HepG2 (cell line): ENCODE measurements around the gene SELENOS. TPM values are rescaled to one million over a fixed set of nuclear protein-coding genes. Genes with fewer than 3 reads are reported as not detected.

ENCODE experiments used
- ATAC-seq: fragments of 200-7000 bp; cut with Tn5 transposase; 3 replicates; pipeline ENCODE4 v1.9.1; 2020; ENCODE audit warnings: mild to moderate bottlenecking, moderate library complexity
- BruUV-seq: library from RNA; stranded (reverse); fragments of 400-500 nt; replicated peaks from 2 replicates; lab custom pipeline; 2021; lab: Mats Ljungman, UMichigan
- CTCF ChIA-PET: fragments of 300-600 bp; formaldehyde crosslinking; extraction: SDS; loops from one replicate; lab custom pipeline; 2021; ENCODE audit warnings: low total read pairs, inconsistent platforms, low intra/inter-chr PET ratio; lab: Yijun Ruan, JAX
- POLR2A ChIA-PET: fragments of 350-600 bp; sonication (Branson Sonifier 250); formaldehyde crosslinking; loops from one replicate; lab custom pipeline; 2020; ENCODE audit warnings: antibody characterized with exemption, inconsistent platforms; lab: Yijun Ruan, JAX
- DNase-seq: peaks from one replicate; pipeline ENCODE4 v3.0.0-alpha.2; 2015; ENCODE audit warnings: low spot score
- FAIRE-seq: peaks from 3 replicates; lab custom pipeline; 2011; peaks lifted over from hg19 to GRCh38; lab: Jason Lieb, UNC
- H2AFZ ChIP-seq: one replicate; pipeline ENCODE4 v1.6.1; 2011; ENCODE audit warnings: low read length, inconsistent platforms
- H3K27ac ChIP-seq: fragments of 300-600 bp; 3 replicates; pipeline ENCODE4 v1.8.0; 2011; ENCODE audit warnings: mixed run types, mild to moderate bottlenecking, mixed read lengths, low read length, inconsistent platforms; ENCODE audit not compliant: insufficient read depth; ENCODE audit errors: extremely low read length
- H3K27me3 ChIP-seq, 2 experiments: fragments of 200-600 bp in 1 of 2; 2 replicates in 1 of 2; 3 replicates in 1 of 2; pipeline versions ENCODE4 v1.6.0 to v1.8.0; 2011; ENCODE audit warnings: low read length in 2 of 2, mild to moderate bottlenecking in 2 of 2, moderate library complexity in 2 of 2, inconsistent platforms in 1 of 2; ENCODE audit not compliant: insufficient read depth in 2 of 2, control insufficient read depth in 1 of 2
- H3K36me3 ChIP-seq, 2 experiments: fragments of 200-600 bp in 1 of 2; replicated peaks in 1 of 2; 2 replicates in 1 of 2; 3 replicates in 1 of 2; pipeline versions ENCODE4 v1.5.1 to v1.8.0; 2011; ENCODE audit warnings: low read length in 2 of 2, inconsistent platforms in 1 of 2; ENCODE audit not compliant: insufficient read depth in 2 of 2, control insufficient read depth in 1 of 2
- H3K4me1 ChIP-seq: 2 replicates; pipeline ENCODE4 v1.5.1; 2012; ENCODE audit warnings: low read length, inconsistent platforms; ENCODE audit not compliant: insufficient read depth
- H3K4me2 ChIP-seq: 2 replicates; pipeline ENCODE4 v1.6.0; 2011; ENCODE audit warnings: low read depth, low read length, inconsistent platforms
- H3K4me3 ChIP-seq, 3 experiments: fragments of 200-600 bp in 1 of 3; sonication (generic), shearing (Covaris generic) in 1 of 3; replicated peaks in 1 of 3; 2 replicates each; pipeline ENCODE4 v1.5.1; 2011 to 2016; ENCODE audit warnings: low read length in 3 of 3, inconsistent platforms in 2 of 3, low read depth in 2 of 3, mild to moderate bottlenecking in 2 of 3, control low read depth in 1 of 3, mixed read lengths in 1 of 3; ENCODE audit not compliant: insufficient read depth in 1 of 3
- H3K79me2 ChIP-seq: one replicate; pipeline ENCODE4 v1.6.1; 2011; ENCODE audit warnings: low read length, inconsistent platforms; ENCODE audit not compliant: insufficient read depth
- H3K9ac ChIP-seq: 2 replicates; pipeline ENCODE4 v1.6.0; 2011; ENCODE audit warnings: mild to moderate bottlenecking, low read depth, low read length, inconsistent platforms; ENCODE audit not compliant: insufficient read depth
- H3K9me3 ChIP-seq: 2 replicates; pipeline ENCODE4 v1.5.1; 2012; ENCODE audit warnings: mild to moderate bottlenecking, low read length
- H4K20me1 ChIP-seq: 2 replicates; pipeline ENCODE4 v1.6.0; 2011; ENCODE audit warnings: inconsistent platforms, mild to moderate bottlenecking, low read length, moderate library complexity; ENCODE audit not compliant: insufficient read depth
- GATAD2A ChIP-seq: IDR thresholded peaks from 2 replicates; pipeline ENCODE4 v1.6.1; 2016
- TAF1 ChIP-seq: sonication (generic); formaldehyde crosslinking; IDR thresholded peaks from 2 replicates; pipeline ENCODE4 v1.4.0; 2020; ENCODE audit warnings: missing genetic modification reagents
- ZC3H4 ChIP-seq: sonication (generic); formaldehyde crosslinking; IDR thresholded peaks from 2 replicates; pipeline ENCODE4 v1.4.0; 2020; ENCODE audit warnings: missing genetic modification reagents, borderline replicate concordance
- ZNF878 ChIP-seq: sonication (generic); formaldehyde crosslinking; IDR thresholded peaks from 2 replicates; pipeline ENCODE4 v1.8.1; 2023; ENCODE audit warnings: mild to moderate bottlenecking, missing genetic modification reagents, moderate library complexity
- WGBS: methylation state at CpG from one replicate; pipeline ENCODE4 v1.1.6; 2017; ENCODE audit warnings: low lambda C conversion rate; 5-methylcytosine and 5-hydroxymethylcytosine counted together
- in situ Hi-C: cut with HindIII; loops from 2 replicates; pipeline ENCODE4 v1.10.0; 2017; ENCODE audit warnings: low pct_unique_long_range_greater_than_20kb; ENCODE audit not compliant: extremely low pct_ligation_motif_present
- intact Hi-C: fragments of 100-400 bp; cut with micrococcal nuclease; formaldehyde crosslinking; loops from one replicate; pipeline ENCODE4 v1.10.0; 2022; ENCODE audit not compliant: unreplicated experiment
- polyA plus RNA-seq, 8 experiments: library from polyadenylated mRNA; depleted of rRNA in 3 of 8; stranded (reverse) in 7 of 8; unstranded in 1 of 8; fragments of >200 nt; fragmentation: Illumina TruSeq in 4 of 8; extraction: Trizol in 4 of 8; gene quantifications; 2 replicates each; pipeline versions ENCODE4 v1.2.1 to v1.2.3, GENCODE V29; 2011 to 2016; ENCODE audit warnings: low read depth in 4 of 8, missing spikeins in 1 of 8, mixed read lengths in 1 of 8; ENCODE audit not compliant: insufficient read depth in 1 of 8
- total RNA-seq, 5 experiments: library from RNA; depleted of rRNA; stranded (reverse); fragments of >200 nt; fragmentation: Illumina TruSeq; extraction: Trizol; gene quantifications; 2 replicates each; pipeline ENCODE4 v1.2.3, GENCODE V29; 2016; ENCODE audit warnings: low read depth in 1 of 5
- TF ChIP-seq, protein P1 (sequence below): sonication (generic); formaldehyde crosslinking; conservative IDR thresholded peaks from 2 replicates; pipeline ENCODE4 v1.8.0; 2022; ENCODE audit warnings: missing genetic modification reagents

The SELENOS gene
- total and polyA plus RNA-seq, 2 of the 13 experiments (the other 11 are each of a cell fraction or from before 2014, with no cell fraction given), result 63.0 to 66.1 TPM

DNA sequence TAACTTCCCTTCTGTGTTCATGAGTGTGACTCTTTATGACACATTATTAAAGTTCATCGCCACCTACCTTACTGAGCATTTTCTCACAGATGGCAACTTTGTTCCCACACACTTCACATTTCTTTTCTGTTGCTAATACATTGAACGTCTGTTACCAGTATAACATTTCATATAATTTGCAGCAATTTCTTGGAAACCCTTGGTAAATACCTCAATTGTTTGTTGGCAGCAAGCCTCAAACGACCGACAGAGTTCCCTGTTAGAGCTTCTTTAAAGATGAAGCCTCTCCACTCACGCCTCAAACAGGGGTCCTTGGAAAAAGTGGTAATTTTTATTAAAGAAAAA is 22.3 kb downstream of the SELENOS start:
- CTCF ChIA-PET, result no interaction called here
- H2AFZ ChIP-seq, result no peak overlapping the region
- in situ Hi-C loops, result loop anchor here (5.0 to 25.0 kb wide), 4 partner anchors 170 to 593 kb away; partner anchors contain the start of gene LRRK1

More for the DNA sequence above, 22.3 kb downstream of the SELENOS start:
- DNase-seq (no peak), FAIRE-seq (no peak), ATAC-seq (no peak)
- peaks cover 9% of the 10 kb centered on the region for H4K20me1 ChIP-seq
- H3K36me3 ChIP-seq, result no peaks in the 10 kb centered on the region
- peaks cover 10% of the 10 kb centered on the region for H3K79me2 ChIP-seq
- TF ChIP-seq GATAD2A (CRISPR knock-in tag), result no peak
- TF ChIP-seq ZNF878 (CRISPR knock-in tag), result no peak
- TF ChIP-seq, protein P1, sequence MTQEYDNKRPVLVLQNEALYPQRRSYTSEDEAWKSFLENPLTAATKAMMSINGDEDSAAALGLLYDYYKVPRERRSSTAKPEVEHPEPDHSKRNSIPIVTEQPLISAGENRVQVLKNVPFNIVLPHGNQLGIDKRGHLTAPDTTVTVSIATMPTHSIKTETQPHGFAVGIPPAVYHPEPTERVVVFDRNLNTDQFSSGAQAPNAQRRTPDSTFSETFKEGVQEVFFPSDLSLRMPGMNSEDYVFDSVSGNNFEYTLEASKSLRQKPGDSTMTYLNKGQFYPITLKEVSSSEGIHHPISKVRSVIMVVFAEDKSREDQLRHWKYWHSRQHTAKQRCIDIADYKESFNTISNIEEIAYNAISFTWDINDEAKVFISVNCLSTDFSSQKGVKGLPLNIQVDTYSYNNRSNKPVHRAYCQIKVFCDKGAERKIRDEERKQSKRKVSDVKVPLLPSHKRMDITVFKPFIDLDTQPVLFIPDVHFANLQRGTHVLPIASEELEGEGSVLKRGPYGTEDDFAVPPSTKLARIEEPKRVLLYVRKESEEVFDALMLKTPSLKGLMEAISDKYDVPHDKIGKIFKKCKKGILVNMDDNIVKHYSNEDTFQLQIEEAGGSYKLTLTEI (CRISPR knock-in tag), result no peak
- no peak for TF ChIP-seq TAF1 (CRISPR knock-in tag)
- no peak for TF ChIP-seq ZC3H4 (CRISPR knock-in tag)
- 55% methylated on average over 5 of the region's 5 CpGs for WGBS
- H3K4me1 ChIP-seq, result peaks cover 49% of the 10 kb centered on the region
- no peaks in the 10 kb centered on the region for H3K9me3 ChIP-seq
- no peak overlapping the region for H3K9ac ChIP-seq
- H3K4me2 ChIP-seq, result no peak overlapping the region
- H3K4me3 ChIP-seq, result no peak overlapping the region
- intact Hi-C loops, result loop anchor here (10.0 kb wide), 2 partner anchors 130 to 340 kb away; partner anchors contain the start of gene LRRK1
- peaks cover 0 to 4% of the 10 kb centered on the region in 2 experiments; a peak in 1 of 5 replicates for H3K27me3 ChIP-seq
- no TSS peak for BruUV-seq
- H3K27ac ChIP-seq, result no peak overlapping the region
- POLR2A ChIA-PET, result interaction anchor here (1.4 kb wide), 1 partner anchor 11 kb away, joined by 4 read pairs; no protein-coding TSS in a partner anchor
